Measurements from ENCODE around the gene MESD.

DNA sequence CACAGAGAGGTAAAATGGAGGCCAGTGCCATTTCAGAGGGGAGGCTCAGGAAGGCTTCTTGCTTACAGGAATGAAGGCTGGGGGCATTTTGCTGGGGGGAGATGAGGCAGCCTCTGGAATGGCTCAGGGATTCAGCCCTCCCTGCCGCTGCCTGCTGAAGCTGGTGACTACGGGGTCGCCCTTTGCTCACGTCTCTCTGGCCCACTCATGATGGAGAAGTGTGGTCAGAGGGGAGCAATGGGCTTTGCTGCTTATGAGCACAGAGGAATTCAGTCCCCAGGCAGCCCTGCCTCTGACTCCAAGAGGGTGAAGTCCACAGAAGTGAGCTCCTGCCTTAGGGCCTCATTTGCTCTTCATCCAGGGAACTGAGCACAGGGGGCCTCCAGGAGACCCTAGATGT lies 39.9 kb downstream of the MESD start:
- no peak for TF ChIP-seq CTCF (IDR thresholded peaks at IDR 0.05)
- TF ChIP-seq POLR2A (IDR thresholded peaks at IDR 0.05) = no peak

All from right lobe of liver (tissue), 4 donors.